ENCODE data around the gene RPS10. TPM values are rescaled to one million over a fixed set of nuclear protein-coding genes. Genes with fewer than 3 reads are reported as not detected.

Gene RPS10
- total RNA-seq, 1 experiment from 2014 or later, result 2,049 TPM

DNA sequence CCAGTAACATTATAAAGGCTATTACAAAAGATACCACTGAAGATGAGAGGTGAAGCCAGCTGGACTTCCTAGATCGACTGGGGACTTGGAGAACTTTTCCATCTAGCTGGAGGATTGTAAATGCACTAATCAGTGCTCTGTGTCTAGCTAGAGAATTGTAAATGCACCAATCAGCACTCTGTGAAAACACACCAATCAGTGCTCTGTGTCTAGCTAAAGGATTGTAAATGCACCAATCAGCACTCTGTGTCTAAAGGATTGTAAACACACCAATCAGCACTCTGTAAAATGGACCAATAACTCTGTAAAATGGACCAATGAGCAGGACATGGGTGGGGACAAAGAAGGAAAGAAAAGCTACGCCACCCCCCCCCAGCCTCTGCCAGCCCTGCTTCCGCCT lies 13.6 kb upstream of the RPS10 start:
- TF ChIP-seq CTCF (IDR thresholded peaks at IDR 0.05; ENCODE audit: unreplicated experiment), result no peak
- DNase-seq, result no peak
- Mint-ChIP-seq H3K9me3 (ENCODE audit: low read depth, unreplicated experiment) (peaks cover 6% of the 10 kb centered on the region), H3K27me3 (ENCODE audit: unreplicated experiment) (peaks cover 10% of the 10 kb centered on the region), H3K36me3 (ENCODE audit: insufficient read depth, unreplicated experiment) (no peaks in the 10 kb centered on the region), H3K27ac (ENCODE audit: unreplicated experiment) (no peak overlapping the region), H3K4me1 (ENCODE audit: low read depth, unreplicated experiment) (no peaks in the 10 kb centered on the region), H3K4me3 (ENCODE audit: low read depth, unreplicated experiment) (no peak overlapping the region)
- CTCF ChIA-PET, result interaction anchor here (0.5 to 0.6 kb wide), 2 partner anchors 216 to 1498 kb away, joined by 3 read pairs; partner anchors contain the start of gene HLA-DMB
- intact Hi-C loops (cut with micrococcal nuclease; ENCODE audit: unreplicated experiment), result no loop called here
- no TSS peak for BruUV-seq (replicated peaks)

DNA sequence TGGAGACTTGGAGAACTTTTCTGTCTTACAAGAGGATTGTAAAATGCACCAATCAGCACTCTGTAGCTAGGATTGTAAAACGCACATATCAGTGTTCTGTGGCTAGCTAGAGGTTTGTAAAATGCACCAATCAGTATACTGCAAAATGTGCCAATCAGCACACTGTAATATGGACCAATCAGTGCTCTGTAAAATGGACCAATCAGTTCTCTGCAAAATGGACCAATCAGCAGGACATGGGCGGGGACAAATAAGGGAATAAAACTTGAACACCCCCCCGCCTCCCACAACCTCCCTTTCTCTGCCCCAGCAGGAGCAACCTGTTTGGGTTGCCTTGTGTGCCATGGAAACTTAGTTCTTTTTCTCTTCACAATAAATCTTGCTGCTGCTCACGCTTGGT lies 12.8 kb upstream of the RPS10 start:
- no peak for TF ChIP-seq CTCF (IDR thresholded peaks at IDR 0.05; ENCODE audit: unreplicated experiment)
- DNase-seq, result no peak
- no peak overlapping the region for H3K27ac Mint-ChIP-seq (ENCODE audit: unreplicated experiment)
- CTCF ChIA-PET, result interaction anchor here (0.6 kb wide), 2 partner anchors 585 to 1498 kb away, joined by 3 read pairs; partner anchors contain the start of gene HLA-DMB
- H3K9me3 Mint-ChIP-seq (ENCODE audit: low read depth, unreplicated experiment), result peaks cover 6% of the 10 kb centered on the region
- no peaks in the 10 kb centered on the region for H3K36me3 Mint-ChIP-seq (ENCODE audit: insufficient read depth, unreplicated experiment)
- no peaks in the 10 kb centered on the region for H3K4me1 Mint-ChIP-seq (ENCODE audit: low read depth, unreplicated experiment)
- peaks cover 10% of the 10 kb centered on the region for H3K27me3 Mint-ChIP-seq (ENCODE audit: unreplicated experiment)
- H3K4me3 Mint-ChIP-seq (ENCODE audit: low read depth, unreplicated experiment), result no peak overlapping the region
- no TSS peak for BruUV-seq (replicated peaks)
- intact Hi-C loops (cut with micrococcal nuclease; ENCODE audit: unreplicated experiment), result no loop called here

- BruUV-seq (replicated peaks), result no TSS peak
- Mint-ChIP-seq H3K4me3 (ENCODE audit: low read depth, unreplicated experiment) (no peak overlapping the region), H3K27me3 (ENCODE audit: unreplicated experiment) (peaks cover 10% of the 10 kb centered on the region), H3K4me1 (ENCODE audit: low read depth, unreplicated experiment) (no peaks in the 10 kb centered on the region), H3K36me3 (ENCODE audit: insufficient read depth, unreplicated experiment) (no peaks in the 10 kb centered on the region), H3K9me3 (ENCODE audit: low read depth, unreplicated experiment) (peaks cover 6% of the 10 kb centered on the region), H3K27ac (ENCODE audit: unreplicated experiment) (no peak overlapping the region)
- DNase-seq, result no peak
- TF ChIP-seq CTCF (IDR thresholded peaks at IDR 0.05; ENCODE audit: unreplicated experiment), result no peak
- intact Hi-C loops (cut with micrococcal nuclease; ENCODE audit: unreplicated experiment), result no loop called here
- CTCF ChIA-PET, result interaction anchor here (0.6 kb wide), 1 partner anchor 214 kb away, joined by 4 read pairs; no protein-coding TSS in a partner anchor
Observed at GRCh38 chr6:34437644-34437970, 11.7 kb upstream of the RPS10 start.

GRCh38 chr6:34436803-34437643 lies 11.2 kb upstream of the RPS10 start:
- BruUV-seq (replicated peaks), result no TSS peak
- Mint-ChIP-seq H3K27me3 (ENCODE audit: unreplicated experiment) (peaks cover 14% of the 10 kb centered on the region), H3K9me3 (ENCODE audit: low read depth, unreplicated experiment) (peaks cover 6% of the 10 kb centered on the region), H3K4me3 (ENCODE audit: low read depth, unreplicated experiment) (no peak overlapping the region), H3K4me1 (ENCODE audit: low read depth, unreplicated experiment) (no peaks in the 10 kb centered on the region), H3K36me3 (ENCODE audit: insufficient read depth, unreplicated experiment) (no peaks in the 10 kb centered on the region), H3K27ac (ENCODE audit: unreplicated experiment) (no peak overlapping the region)
- no peak for TF ChIP-seq CTCF (IDR thresholded peaks at IDR 0.05; ENCODE audit: unreplicated experiment)
- DNase-seq, result no peak
- CTCF ChIA-PET, result interaction anchor here (0.6 to 0.9 kb wide), 4 partner anchors 10 to 506 kb away, joined by 3 to 7 read pairs (median 4); no protein-coding TSS in a partner anchor
- intact Hi-C loops (cut with micrococcal nuclease; ENCODE audit: unreplicated experiment), result no loop called here

Measured in Calu3 (cell line).